Measurements from ENCODE around the gene DGAT2. TPM values are rescaled to one million over a fixed set of nuclear protein-coding genes. Genes with fewer than 3 reads are reported as not detected.

DGAT2 gene
- polyA plus RNA-seq, 3 donors from 2014 or later: 0.22 to 0.63 TPM; not detected in 1

Other genes starting within 250 kb of the DGAT2 start
- gene GDPD5, start 242.8 kb upstream of the DGAT2 start, polyA plus RNA-seq: 1 to 10 TPM; 1.8 to 9.2 (median 4.1) TPM
- 1 to 10 TPM; 3.4 to 8.4 (median 4.5) TPM for gene SERPINH1, start 206.5 kb upstream of the DGAT2 start, polyA plus RNA-seq
- not detected for gene MAP6, start 99.7 kb upstream of the DGAT2 start, polyA plus RNA-seq
- gene MOGAT2, start 50.9 kb upstream of the DGAT2 start, polyA plus RNA-seq: not detected
- 10 to 100 TPM in 2 of 3 donors, 1 to 10 TPM in 1; 7.2 to 19.3 (median 15.7) TPM for gene UVRAG, start 46.4 kb downstream of the DGAT2 start, polyA plus RNA-seq